ENCODE data around the gene IFIT5.

GRCh38 chr10:89419548-89419947, 5.2 kb downstream of the IFIT5 start:
- TF ChIP-seq CTCF (IDR thresholded peaks at IDR 0.05) (peak in 4 of 6 experiments; percentile 28 to 41 (median 30)), POLR2A (IDR thresholded peaks at IDR 0.05) (no peak)

Data from esophagus squamous epithelium (tissue), 4 donors.